ENCODE measurements around the gene LACTBL1. TPM values are rescaled to one million over a fixed set of nuclear protein-coding genes. Genes with fewer than 3 reads are reported as not detected.
"Not testable (repeated sequence)": the region's sequence is repeated elsewhere in the genome, so short reads cannot be mapped to it uniquely, and the experiment has no call there.

Gene LACTBL1
- total RNA-seq, 2 donors from 2014 or later: not detected

GRCh38 chr1:23004112-23004511, 31.4 kb upstream of the LACTBL1 start:
- H3K4me1 ChIP-seq: no peaks in the 10 kb centered on the region
- intact Hi-C loops (cut with DNase I): no loop called here
- no peak for TF ChIP-seq CTCF (IDR thresholded peaks at IDR 0.05)
- H3K9ac ChIP-seq (ENCODE audit: low read depth in 2 of 2, low read length in 2 of 2): no peak overlapping the region
- no peaks in the 10 kb centered on the region for H3K36me3 ChIP-seq
- H3K9me3 ChIP-seq: no peaks in the 10 kb centered on the region
- no peak overlapping the region for H3K27ac ChIP-seq
- no peak overlapping the region for H3K4me3 ChIP-seq
- no peaks in the 10 kb centered on the region for H3K27me3 ChIP-seq
- DNase-seq: no peak

GRCh38 chr1:23002218-23002617, 29.6 kb upstream of the LACTBL1 start:
- H3K4me1 ChIP-seq; H3K36me3 ChIP-seq; H3K4me3 ChIP-seq; intact Hi-C loops (cut with DNase I); DNase-seq; H3K27ac ChIP-seq; H3K27me3 ChIP-seq; H3K9me3 ChIP-seq; H3K9ac ChIP-seq (ENCODE audit: low read depth in 2 of 2, low read length in 2 of 2): not testable (repeated sequence)

- H3K9ac ChIP-seq (ENCODE audit: low read depth in 2 of 2, low read length in 2 of 2); intact Hi-C loops (cut with DNase I); H3K4me3 ChIP-seq; H3K27me3 ChIP-seq; H3K9me3 ChIP-seq; H3K4me1 ChIP-seq; H3K36me3 ChIP-seq; H3K27ac ChIP-seq; DNase-seq: not testable (repeated sequence)
Measured at GRCh38 chr1:23000133-23000532, 27.5 kb upstream of the LACTBL1 start.

- H3K4me1 ChIP-seq; H3K4me3 ChIP-seq; H3K9me3 ChIP-seq; intact Hi-C loops (cut with DNase I); H3K27me3 ChIP-seq; H3K27ac ChIP-seq; DNase-seq; H3K9ac ChIP-seq (ENCODE audit: low read depth in 2 of 2, low read length in 2 of 2); H3K36me3 ChIP-seq: not testable (repeated sequence)
Measured at GRCh38 chr1:22997528-22997927, 24.9 kb upstream of the LACTBL1 start.

- intact Hi-C loops (cut with DNase I): no loop called here
- H3K27me3 ChIP-seq: no peaks in the 10 kb centered on the region
- DNase-seq: no peak
- no peak for TF ChIP-seq CTCF (IDR thresholded peaks at IDR 0.05)
- no peaks in the 10 kb centered on the region for H3K9me3 ChIP-seq
- no peak overlapping the region for H3K4me3 ChIP-seq
- H3K4me1 ChIP-seq: no peaks in the 10 kb centered on the region
- H3K27ac ChIP-seq: no peak overlapping the region
- no peak overlapping the region for H3K9ac ChIP-seq (ENCODE audit: low read depth in 2 of 2, low read length in 2 of 2)
- H3K36me3 ChIP-seq: no peaks in the 10 kb centered on the region
Measured at GRCh38 chr1:22995774-22996173, 23.1 kb upstream of the LACTBL1 start.

DNA sequence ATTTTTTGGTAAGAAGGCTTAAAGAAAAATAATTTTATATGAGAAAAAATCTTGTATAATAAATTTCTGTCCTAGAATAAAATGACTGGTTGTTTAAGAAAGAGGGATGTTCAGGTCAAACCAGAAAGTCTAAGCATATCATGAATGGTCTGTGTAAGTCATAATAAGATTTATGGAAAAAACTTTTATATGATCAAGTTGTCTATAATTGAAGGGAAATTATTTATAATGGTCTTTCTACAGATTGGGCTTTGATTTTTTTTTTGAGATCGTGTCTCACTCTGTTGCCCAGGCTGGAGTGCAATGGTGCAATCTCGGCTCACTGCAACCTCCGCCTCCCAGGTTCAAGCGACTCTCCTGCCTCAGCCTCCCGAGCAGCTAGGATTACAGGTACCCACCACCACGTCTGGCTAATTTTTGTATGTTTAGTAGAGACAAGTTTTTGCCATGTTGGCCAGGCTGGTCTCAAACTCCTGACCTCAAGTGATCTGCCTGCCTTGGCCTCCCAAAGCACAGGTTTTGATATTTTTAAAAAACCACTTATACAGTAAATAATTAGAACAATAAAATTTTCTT, 20.6 kb upstream of the LACTBL1 start:
- intact Hi-C loops (cut with DNase I); H3K4me3 ChIP-seq; H3K4me1 ChIP-seq; DNase-seq; H3K27me3 ChIP-seq; H3K9me3 ChIP-seq; H3K36me3 ChIP-seq; H3K9ac ChIP-seq (ENCODE audit: low read depth in 2 of 2, low read length in 2 of 2); H3K27ac ChIP-seq: not testable (repeated sequence)

DNA sequence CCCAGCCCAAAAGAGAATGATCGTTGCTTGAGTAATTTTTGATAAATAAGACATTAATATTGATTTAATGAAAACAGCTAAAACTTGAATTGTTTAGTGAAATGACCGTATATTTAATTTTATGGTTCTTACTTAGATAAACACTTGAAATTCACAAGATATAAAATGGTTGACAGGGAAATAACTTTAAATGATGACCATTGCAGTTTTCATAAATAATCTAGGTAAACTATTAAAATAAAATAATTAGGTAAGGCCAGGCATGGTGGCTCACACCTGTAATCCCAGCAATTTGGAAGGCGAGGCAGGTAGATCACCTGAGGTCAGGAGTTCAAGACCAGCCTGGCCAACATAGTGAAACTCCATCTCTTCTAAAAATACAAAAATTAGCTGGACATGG, 19.7 kb upstream of the LACTBL1 start:
- DNase-seq; H3K9ac ChIP-seq (ENCODE audit: low read depth in 2 of 2, low read length in 2 of 2); H3K27me3 ChIP-seq; H3K9me3 ChIP-seq; H3K27ac ChIP-seq; H3K4me1 ChIP-seq; intact Hi-C loops (cut with DNase I); H3K36me3 ChIP-seq; H3K4me3 ChIP-seq: not testable (repeated sequence)

DNA sequence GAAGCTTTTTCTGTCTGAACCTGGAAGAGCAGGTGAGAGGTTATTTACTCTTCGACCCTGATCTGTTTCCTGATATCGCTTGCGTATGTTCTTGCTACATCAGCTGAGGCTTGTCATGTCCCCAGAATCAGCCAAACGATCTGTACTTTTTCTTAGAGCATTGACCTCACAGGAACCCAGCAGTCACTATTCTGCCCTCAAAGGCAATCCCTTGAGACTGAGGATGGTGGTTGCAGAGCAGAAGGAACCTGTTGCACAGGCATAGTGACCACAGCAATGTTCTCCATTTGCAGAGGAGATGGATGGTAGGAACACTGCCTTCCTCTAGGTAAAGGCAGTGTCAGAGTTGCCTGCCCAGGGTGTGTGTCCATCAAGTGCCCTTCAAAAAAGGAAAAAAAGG, 11.3 kb upstream of the LACTBL1 start:
- H3K36me3 ChIP-seq: no peaks in the 10 kb centered on the region
- no peak for DNase-seq
- intact Hi-C loops (cut with DNase I): no loop called here
- H3K9ac ChIP-seq (ENCODE audit: low read depth in 2 of 2, low read length in 2 of 2): no peak overlapping the region
- H3K27me3 ChIP-seq: no peaks in the 10 kb centered on the region
- no peak overlapping the region for H3K4me3 ChIP-seq
- TF ChIP-seq CTCF (IDR thresholded peaks at IDR 0.05): no peak
- no peaks in the 10 kb centered on the region for H3K9me3 ChIP-seq
- no peak overlapping the region for H3K27ac ChIP-seq
- no peaks in the 10 kb centered on the region for H3K4me1 ChIP-seq

DNA sequence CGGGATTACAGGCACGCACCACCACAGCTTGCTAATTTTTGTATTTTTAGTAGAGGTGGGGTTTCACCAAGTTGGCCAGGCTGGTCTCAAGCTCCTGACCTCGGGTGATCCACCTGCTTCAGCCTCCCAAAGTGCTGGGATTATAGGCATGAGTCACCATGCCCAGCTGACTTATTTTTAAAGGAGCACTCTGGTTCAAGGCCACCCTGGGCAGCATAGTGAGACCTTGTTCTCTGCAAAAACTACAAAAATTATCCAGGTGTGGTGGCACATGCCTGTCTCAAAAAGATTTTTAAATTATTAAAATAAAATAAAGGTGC, 7.8 kb upstream of the LACTBL1 start:
- H3K27ac ChIP-seq; H3K36me3 ChIP-seq; H3K27me3 ChIP-seq; H3K4me3 ChIP-seq; H3K9me3 ChIP-seq; intact Hi-C loops (cut with DNase I); H3K9ac ChIP-seq (ENCODE audit: low read depth in 2 of 2, low read length in 2 of 2); DNase-seq; H3K4me1 ChIP-seq: not testable (repeated sequence)

Measured in colonic mucosa (tissue), 4 donors.